Mononuclear cell (primary cell): ENCODE results near the gene PIGK. TPM values are rescaled to one million over a fixed set of nuclear protein-coding genes. Genes with fewer than 3 reads are reported as not detected.

Experiments used
- H3K27me3 ChIP-seq: 2 replicates; pipeline ENCODE4 v1.6.0; 2011; ENCODE audit warnings: low read length, control low read depth; ENCODE audit not compliant: insufficient read depth
- H3K4me1 ChIP-seq: 2 replicates; pipeline ENCODE4 v1.5.1; 2011; ENCODE audit warnings: mild to moderate bottlenecking, low read length, control low read depth; ENCODE audit not compliant: insufficient read depth
- H3K4me3 ChIP-seq: 2 replicates; pipeline ENCODE4 v1.5.1; 2011; ENCODE audit warnings: mild to moderate bottlenecking, low read length, moderate library complexity
- H3K9me3 ChIP-seq: 2 replicates; pipeline ENCODE4 v1.5.1; 2011; ENCODE audit warnings: low read depth, mild to moderate bottlenecking, control low read depth, low read length
- total RNA-seq: library from RNA; depleted of rRNA; stranded (reverse); fragments of >200 nt; gene quantifications from one replicate; pipeline ENCODE4 v1.2.3, GENCODE V29; 2012

The PIGK gene
- 14.4 TPM for total RNA-seq

DNA sequence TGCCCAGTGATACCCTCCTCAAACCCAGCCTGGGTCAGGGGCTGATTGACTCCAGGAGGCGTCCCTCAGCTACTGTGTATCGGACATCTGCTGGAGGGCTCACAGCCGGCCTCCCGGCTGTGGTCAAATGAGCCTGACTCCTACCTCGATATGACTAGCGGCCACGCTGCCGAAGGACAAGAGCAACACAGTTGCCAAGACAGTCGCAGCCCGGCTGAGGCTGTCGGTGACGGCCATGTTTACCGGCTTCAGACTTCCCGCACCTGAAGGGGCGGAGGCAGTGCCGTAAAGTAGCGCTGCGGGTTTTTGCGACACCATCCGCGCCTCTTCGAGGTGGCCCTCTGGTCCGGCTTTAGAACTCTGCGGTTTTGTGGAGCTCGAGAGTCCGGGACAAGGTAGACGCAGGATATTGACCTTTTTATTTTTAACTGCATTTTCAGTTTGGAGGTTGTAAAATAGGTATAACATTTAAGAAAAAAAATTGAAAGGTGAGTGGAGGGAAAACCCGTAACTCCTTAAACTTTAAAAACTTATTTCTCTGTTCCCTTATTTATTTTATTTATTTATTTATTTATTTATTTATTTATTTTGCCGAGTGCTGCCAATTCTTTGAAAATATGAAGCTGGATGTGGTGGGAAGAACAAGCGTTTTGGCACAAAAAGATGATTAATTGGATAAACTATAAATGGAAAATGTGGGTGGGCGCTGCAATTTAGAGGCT is at the start of gene PIGK:
TSS of gene PIGK (minus strand) at position 265 of the 722 bp plus-strand sequence. CDS start at position 237, 28 bp downstream.
- H3K4me1 ChIP-seq: peaks cover 13% of the 10 kb centered on the region
- H3K4me3 ChIP-seq: peak within 1 kb of the TSS; percentile 73
- no peaks in the 10 kb centered on the region for H3K9me3 ChIP-seq
- no peaks in the 10 kb centered on the region for H3K27me3 ChIP-seq

DNA sequence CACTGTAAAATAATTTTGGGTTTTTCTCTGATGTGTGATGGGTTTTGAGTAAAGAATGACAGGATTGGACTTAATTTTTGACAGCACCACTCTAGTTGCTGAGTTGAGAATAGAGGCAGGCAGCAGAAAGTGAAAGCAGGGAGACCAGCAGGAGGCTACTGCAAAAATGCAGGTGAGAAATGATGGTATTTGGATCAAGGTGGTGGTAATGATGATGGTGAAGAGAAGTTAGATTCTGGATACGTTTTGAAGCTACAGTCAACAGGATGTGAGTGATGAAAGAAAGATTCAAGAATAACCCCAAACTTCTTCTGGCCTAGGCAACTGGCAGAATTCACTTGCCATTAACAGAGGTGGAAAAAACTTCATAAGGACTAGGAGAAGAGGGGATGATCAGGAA is 47.8 kb upstream of the PIGK start:
- no peaks in the 10 kb centered on the region for H3K27me3 ChIP-seq
- no peaks in the 10 kb centered on the region for H3K4me1 ChIP-seq
- no peak overlapping the region for H3K4me3 ChIP-seq
- H3K9me3 ChIP-seq: no peaks in the 10 kb centered on the region

GRCh38 chr1:77265180-77265579 is 46.0 kb upstream of the PIGK start:
- no peaks in the 10 kb centered on the region for H3K4me1 ChIP-seq
- H3K27me3 ChIP-seq: no peaks in the 10 kb centered on the region
- no peak overlapping the region for H3K4me3 ChIP-seq
- no peaks in the 10 kb centered on the region for H3K9me3 ChIP-seq

DNA sequence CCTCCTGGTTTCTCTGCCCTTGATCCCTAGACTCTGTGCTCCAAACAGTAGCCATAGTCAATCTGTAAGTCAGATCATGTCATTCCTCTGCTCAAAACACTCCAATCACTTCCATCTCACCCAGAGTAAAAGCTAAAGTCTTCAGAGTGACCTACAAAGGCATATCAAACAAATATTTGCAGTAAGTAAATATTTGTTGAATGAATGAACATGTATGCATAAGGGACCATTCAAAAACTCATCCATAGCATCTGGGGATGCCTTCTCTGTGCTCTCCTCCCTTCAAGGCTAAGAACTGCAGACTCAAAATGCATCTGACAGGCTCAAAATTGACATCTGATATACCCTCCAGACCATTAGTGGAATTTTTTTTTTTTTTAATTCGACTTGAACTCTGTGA is 44.5 kb upstream of the PIGK start:
- Histone ChIP-seq H3K4me3 (no peak overlapping the region), H3K4me1 (no peaks in the 10 kb centered on the region), H3K9me3 (no peaks in the 10 kb centered on the region), H3K27me3 (no peaks in the 10 kb centered on the region)

DNA sequence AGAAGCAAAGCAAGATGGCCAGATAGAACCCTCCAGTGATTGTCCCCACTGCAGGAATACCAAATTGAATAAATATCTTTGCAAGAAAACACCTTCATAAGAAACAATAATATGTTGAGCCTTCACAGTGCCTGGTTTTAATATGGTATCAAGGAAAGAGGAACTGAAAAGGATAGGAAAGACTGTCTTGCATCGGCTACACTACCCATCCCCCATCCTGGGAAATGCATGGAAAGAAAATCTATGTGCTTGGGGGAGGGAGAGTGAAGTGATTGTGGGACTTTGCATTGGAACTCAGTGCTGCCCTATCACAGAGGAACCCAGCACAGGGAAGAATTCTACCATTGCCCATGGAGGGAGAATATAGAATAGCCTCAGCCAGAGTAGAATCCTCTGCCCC is 34.0 kb upstream of the PIGK start:
- H3K27me3 ChIP-seq: no peaks in the 10 kb centered on the region
- H3K4me3 ChIP-seq: no peak overlapping the region
- H3K9me3 ChIP-seq: peaks cover 38% of the 10 kb centered on the region
- no peaks in the 10 kb centered on the region for H3K4me1 ChIP-seq

- H3K4me3 ChIP-seq: no peak overlapping the region
- H3K9me3 ChIP-seq: peaks cover 49% of the 10 kb centered on the region
- no peaks in the 10 kb centered on the region for H3K27me3 ChIP-seq
- no peaks in the 10 kb centered on the region for H3K4me1 ChIP-seq
Observed at GRCh38 chr1:77250126-77250525, 30.9 kb upstream of the PIGK start.

DNA sequence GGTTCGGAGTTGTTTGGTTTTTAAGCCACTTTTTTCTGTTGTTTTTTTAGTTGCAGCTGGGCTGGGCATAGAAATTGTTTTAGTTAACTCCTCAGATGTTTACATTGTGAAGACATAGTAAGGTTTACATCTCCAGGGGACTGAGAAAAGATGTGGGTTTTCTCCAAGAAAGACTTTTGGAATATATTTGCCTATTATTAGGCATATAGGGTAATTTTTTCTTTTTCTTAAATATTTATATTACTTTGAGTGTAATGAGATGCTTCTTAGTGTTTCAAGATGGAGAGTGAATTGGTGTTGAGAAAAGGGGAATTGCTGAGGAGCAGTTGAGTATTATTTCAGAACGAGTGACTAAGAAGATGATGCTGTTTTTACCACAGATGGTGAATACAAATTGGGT is 26.6 kb upstream of the PIGK start:
- Histone ChIP-seq H3K4me3 (no peak overlapping the region), H3K27me3 (no peaks in the 10 kb centered on the region), H3K4me1 (no peaks in the 10 kb centered on the region), H3K9me3 (peaks cover 36% of the 10 kb centered on the region)

GRCh38 chr1:77239311-77239710 is 20.1 kb upstream of the PIGK start:
- no peaks in the 10 kb centered on the region for H3K27me3 ChIP-seq
- peaks cover 12% of the 10 kb centered on the region for H3K4me1 ChIP-seq
- H3K4me3 ChIP-seq: no peak overlapping the region
- no peaks in the 10 kb centered on the region for H3K9me3 ChIP-seq

DNA sequence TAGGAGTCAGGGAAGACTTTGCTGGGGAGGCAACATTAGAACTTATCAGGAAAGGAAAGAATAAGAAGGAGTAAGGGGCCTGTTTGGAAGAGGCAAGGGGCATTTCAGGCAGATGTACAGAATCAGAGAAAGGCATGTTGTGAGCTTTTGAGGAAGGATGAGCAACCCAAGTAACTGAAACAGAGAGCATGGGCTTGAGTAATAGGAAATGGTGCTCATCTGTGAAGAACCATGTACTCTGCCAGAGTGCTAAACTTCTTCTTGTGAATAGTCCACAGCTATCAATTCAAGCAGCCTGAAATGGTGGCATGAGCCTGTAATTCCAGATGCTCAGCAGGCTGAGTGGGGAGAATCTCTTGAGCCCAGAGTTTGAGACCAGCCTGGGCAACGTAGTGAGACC is 19.2 kb upstream of the PIGK start:
- Histone ChIP-seq H3K27me3 (no peaks in the 10 kb centered on the region), H3K4me1 (peaks cover 12% of the 10 kb centered on the region)

GRCh38 chr1:77234943-77235342 is 15.7 kb upstream of the PIGK start:
- no peak overlapping the region for H3K4me3 ChIP-seq
- H3K9me3 ChIP-seq: peaks cover 6% of the 10 kb centered on the region
- H3K4me1 ChIP-seq: peaks cover 12% of the 10 kb centered on the region
- no peaks in the 10 kb centered on the region for H3K27me3 ChIP-seq

More for the DNA sequence above, 19.2 kb upstream of the PIGK start:
- Histone ChIP-seq H3K9me3 (no peaks in the 10 kb centered on the region), H3K4me3 (no peak overlapping the region)

- Histone ChIP-seq H3K4me1 (peaks cover 8% of the 10 kb centered on the region), H3K27me3 (no peaks in the 10 kb centered on the region), H3K9me3 (peaks cover 6% of the 10 kb centered on the region), H3K4me3 (no peak overlapping the region)
Observed at GRCh38 chr1:77234096-77234495, 14.9 kb upstream of the PIGK start.

GRCh38 chr1:77232829-77233228 is 13.6 kb upstream of the PIGK start:
- Histone ChIP-seq H3K4me1 (peaks cover under 1% of the 10 kb centered on the region), H3K9me3 (peaks cover 6% of the 10 kb centered on the region), H3K4me3 (no peak overlapping the region), H3K27me3 (no peaks in the 10 kb centered on the region)

DNA sequence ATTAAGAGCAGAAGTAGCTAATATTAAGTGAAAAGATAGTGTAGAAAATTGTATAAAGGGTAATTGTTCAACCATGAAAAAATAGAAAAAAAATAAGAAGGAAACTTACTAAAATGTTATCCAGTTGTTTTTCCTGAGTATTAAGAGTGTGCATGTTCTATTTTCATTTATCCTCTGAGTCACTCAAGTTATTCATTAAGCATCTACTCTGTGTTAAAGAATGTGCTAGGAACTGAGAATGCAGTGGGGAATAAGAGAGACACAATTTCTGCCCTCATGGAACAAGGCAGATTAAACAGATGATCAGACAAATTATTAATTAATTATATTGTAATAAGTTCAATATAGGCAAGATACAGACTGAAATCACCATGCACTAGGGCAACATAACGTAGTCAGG is 10.8 kb upstream of the PIGK start:
- no peak overlapping the region for H3K4me3 ChIP-seq
- no peaks in the 10 kb centered on the region for H3K27me3 ChIP-seq
- H3K9me3 ChIP-seq: peaks cover 6% of the 10 kb centered on the region
- H3K4me1 ChIP-seq: peaks cover 6% of the 10 kb centered on the region

DNA sequence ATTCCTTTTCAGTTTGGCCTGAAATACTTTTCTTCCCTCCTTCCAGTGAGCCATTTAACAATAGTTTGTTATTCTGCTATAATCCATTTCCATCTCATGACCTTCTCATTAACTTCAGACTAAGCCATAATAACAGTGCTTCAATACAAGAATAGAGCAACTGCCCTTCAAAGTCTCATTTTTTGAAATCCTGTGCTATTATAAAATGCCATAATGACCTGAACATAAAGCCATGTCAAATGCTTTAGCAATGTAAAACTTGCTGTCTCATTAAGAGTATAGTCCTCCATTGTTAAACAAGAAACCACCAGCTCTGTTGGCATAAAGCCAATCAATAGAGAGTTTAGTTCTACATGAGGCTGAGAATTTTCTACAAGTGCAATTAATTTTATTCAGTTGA is 9.6 kb upstream of the PIGK start:
- H3K4me3 ChIP-seq: no peak overlapping the region
- no peaks in the 10 kb centered on the region for H3K27me3 ChIP-seq
- peaks cover 6% of the 10 kb centered on the region for H3K4me1 ChIP-seq
- peaks cover 6% of the 10 kb centered on the region for H3K9me3 ChIP-seq

DNA sequence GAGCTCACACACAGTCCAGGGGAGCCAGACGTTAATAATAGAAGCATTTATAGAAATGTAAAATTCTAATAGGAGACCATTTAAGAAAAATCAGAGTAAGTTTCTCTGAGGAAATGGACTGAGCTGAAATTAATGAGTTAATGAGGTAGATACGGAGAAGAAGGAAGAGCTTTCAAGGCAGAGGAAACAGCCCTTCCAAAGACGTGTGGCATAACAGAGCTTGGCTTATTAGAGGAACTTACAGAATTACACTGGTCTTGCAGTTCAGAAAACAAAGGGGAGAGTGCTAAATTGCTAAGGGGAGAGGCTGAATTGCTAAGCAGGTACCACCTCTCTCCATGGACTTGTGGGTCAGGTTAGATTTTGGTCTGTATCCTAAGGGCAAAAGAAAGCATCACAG is 8.2 kb upstream of the PIGK start:
- Histone ChIP-seq H3K9me3 (peaks cover 3% of the 10 kb centered on the region), H3K4me3 (no peak overlapping the region), H3K4me1 (peaks cover 6% of the 10 kb centered on the region), H3K27me3 (no peaks in the 10 kb centered on the region)

DNA sequence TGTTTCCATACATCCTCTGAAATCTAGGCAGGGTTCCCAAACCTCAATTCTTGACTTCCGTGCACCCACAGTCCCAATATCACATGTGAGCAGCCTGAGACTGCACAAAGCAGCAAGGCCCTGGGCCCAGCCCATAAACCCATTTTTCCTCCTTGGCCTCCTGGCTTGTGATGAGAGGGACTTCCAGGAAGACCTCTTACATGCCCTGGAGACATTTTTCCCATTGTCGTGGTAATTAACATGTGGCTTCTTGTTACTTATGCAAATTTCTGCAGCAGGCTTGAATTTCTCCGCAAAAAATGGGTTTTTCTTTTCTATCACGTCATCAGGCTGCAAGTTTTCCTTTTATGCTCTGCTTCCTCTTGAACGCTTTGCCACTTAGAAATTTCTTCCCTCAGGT is 3.3 kb upstream of the PIGK start:
- H3K4me1 ChIP-seq: peaks cover 14% of the 10 kb centered on the region
- H3K4me3 ChIP-seq: no peak overlapping the region
- no peaks in the 10 kb centered on the region for H3K9me3 ChIP-seq
- no peaks in the 10 kb centered on the region for H3K27me3 ChIP-seq
